Body of pancreas (tissue), 4 donors: ENCODE data around the gene HAUS7.

ENCODE experiments used
- CTCF ChIP-seq, 7 experiments: fragments of 450-650 bp in 4 of 7; fragments of 200-600 bp in 3 of 7; sonication (generic) in 3 of 7; IDR thresholded peaks; one replicate each; pipeline ENCODE4 v1.5.1; 2016 to 2019; ENCODE audit warnings: antibody characterized with exemption in 7 of 7
- POLR2A ChIP-seq, 3 donors: fragments of 450-650 bp; IDR thresholded peaks; one replicate each; pipeline ENCODE4 v1.6.1; 2016; ENCODE audit warnings: antibody characterized with exemption in 3 of 3, mild to moderate bottlenecking in 2 of 3

- TF ChIP-seq POLR2A (IDR thresholded peaks at IDR 0.05), result no peak
- no peak for TF ChIP-seq CTCF (IDR thresholded peaks at IDR 0.05)
Measured at GRCh38 chrX:153421856-153422255, 48.5 kb downstream of the HAUS7 start.
